T-helper 1 cell treated with Interleukin-12 subunit alpha and Interleukin-12 subunit beta and Interleukin-4 antibody, amounts not matched to agents 30 μg/mL and 1 μg/mL, for 36 hours (primary cell): ENCODE data around the gene RUFY4.

Source experiments
- H3K27ac Mint-ChIP-seq: one replicate; pipeline ENCODE4 v1.8.0; 2021; ENCODE audit warnings: mild to moderate bottlenecking, mixed read lengths
- H3K27me3 Mint-ChIP-seq: one replicate; pipeline ENCODE4 v1.8.0; 2021; ENCODE audit warnings: low read depth, mixed read lengths
- H3K36me3 Mint-ChIP-seq: one replicate; pipeline ENCODE4 v1.8.0; 2021; ENCODE audit warnings: low read depth, mixed read lengths
- H3K4me1 Mint-ChIP-seq: one replicate; pipeline ENCODE4 v1.8.0; 2021; ENCODE audit warnings: low read depth, mixed read lengths
- H3K4me3 Mint-ChIP-seq: one replicate; pipeline ENCODE4 v1.8.0; 2021; ENCODE audit warnings: mild to moderate bottlenecking, moderate library complexity, mixed read lengths
- H3K9me3 Mint-ChIP-seq: one replicate; pipeline ENCODE4 v1.8.0; 2021; ENCODE audit warnings: mixed read lengths

The RUFY4 gene

DNA sequence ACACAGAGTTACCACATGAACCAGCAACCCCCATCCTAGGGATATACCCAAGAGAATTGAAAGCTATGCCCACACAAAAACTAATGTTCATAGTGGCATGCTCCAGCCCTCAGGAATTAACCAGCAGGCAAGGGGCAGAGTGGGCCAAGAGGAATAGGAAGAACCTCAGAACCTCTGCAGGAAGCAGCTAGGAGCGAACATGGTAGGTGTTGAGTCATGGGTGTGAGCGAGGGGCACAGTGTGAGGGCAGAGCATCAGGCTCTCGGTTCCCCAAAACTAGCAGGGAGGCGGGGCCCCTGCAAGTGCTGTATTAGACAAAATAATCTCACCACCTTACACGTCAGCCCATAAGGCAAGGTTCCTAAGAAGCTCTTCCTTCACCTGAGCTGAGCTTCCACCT is 5.6 kb upstream of the RUFY4 start:
- H3K27ac Mint-ChIP-seq = no peak overlapping the region
- peaks cover 15% of the 10 kb centered on the region for H3K27me3 Mint-ChIP-seq
- no peaks in the 10 kb centered on the region for H3K36me3 Mint-ChIP-seq
- H3K4me1 Mint-ChIP-seq = peaks cover 5% of the 10 kb centered on the region
- no peaks in the 10 kb centered on the region for H3K9me3 Mint-ChIP-seq
- no peak overlapping the region for H3K4me3 Mint-ChIP-seq

DNA sequence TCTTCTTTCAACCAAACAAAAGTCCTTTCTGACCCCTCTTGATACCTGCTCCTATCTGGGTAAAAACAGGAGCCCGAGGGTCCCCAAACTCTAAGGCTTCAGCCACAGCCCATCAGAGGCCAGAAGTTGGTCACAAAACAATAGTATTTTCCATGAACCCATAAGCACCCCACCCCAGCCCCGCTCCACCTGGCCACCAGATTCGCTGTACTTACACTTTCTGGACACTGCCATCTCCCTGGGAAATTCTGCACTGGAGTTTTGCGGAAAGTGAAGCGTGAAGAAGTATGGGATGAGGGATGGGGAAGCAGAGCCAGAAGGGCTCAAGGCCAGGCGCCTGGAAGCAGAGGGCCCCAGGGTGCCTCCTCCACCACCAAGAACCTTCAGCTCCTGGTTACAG is 5.2 kb upstream of the RUFY4 start:
- no peaks in the 10 kb centered on the region for H3K9me3 Mint-ChIP-seq
- no peak overlapping the region for H3K4me3 Mint-ChIP-seq
- no peak overlapping the region for H3K27ac Mint-ChIP-seq
- H3K27me3 Mint-ChIP-seq = peaks cover 15% of the 10 kb centered on the region
- no peaks in the 10 kb centered on the region for H3K36me3 Mint-ChIP-seq
- H3K4me1 Mint-ChIP-seq = peaks cover 8% of the 10 kb centered on the region

DNA sequence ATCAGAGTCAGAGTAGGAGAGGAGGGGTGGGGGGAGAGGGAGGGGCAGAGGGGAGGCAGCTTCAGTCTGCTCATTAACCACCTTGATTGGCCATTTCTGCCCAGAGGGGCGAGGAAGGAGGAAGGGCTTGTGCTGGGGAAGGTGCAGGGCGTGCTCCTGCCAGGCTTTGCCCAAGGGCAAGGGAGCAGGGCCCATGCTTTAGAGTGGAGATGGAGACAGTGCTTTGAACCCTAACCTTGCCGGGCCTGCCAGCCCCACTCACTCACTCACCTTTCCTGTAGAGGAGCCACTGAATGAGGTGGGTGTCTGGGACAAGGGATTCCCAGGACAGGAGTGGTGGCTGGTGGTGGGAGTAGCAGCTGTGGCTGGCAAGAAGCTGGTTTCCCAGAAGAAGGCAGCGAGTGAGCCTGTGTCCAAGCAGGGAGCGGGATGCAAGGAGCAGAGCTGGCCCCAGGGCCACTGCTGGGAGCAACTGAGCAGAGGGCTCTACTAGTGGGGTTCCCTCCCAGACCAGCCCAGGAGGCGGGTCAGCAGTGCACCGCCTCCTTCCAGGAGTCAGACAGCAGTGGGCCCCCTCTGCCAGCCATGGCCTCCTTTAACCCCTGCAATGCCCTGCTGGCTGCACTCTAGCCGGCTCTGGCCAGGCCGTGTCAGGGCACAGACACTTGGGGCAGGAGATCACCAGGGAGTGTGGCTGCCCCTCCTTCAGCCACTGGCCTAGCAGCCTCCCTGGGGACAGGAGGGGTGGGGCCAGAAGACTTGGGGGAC is 3.6 kb upstream of the RUFY4 start:
- Mint-ChIP-seq H3K27ac (no peak overlapping the region), H3K4me1 (peaks cover 11% of the 10 kb centered on the region), H3K4me3 (no peak overlapping the region), H3K9me3 (no peaks in the 10 kb centered on the region), H3K27me3 (peaks cover 7% of the 10 kb centered on the region), H3K36me3 (no peaks in the 10 kb centered on the region)

DNA sequence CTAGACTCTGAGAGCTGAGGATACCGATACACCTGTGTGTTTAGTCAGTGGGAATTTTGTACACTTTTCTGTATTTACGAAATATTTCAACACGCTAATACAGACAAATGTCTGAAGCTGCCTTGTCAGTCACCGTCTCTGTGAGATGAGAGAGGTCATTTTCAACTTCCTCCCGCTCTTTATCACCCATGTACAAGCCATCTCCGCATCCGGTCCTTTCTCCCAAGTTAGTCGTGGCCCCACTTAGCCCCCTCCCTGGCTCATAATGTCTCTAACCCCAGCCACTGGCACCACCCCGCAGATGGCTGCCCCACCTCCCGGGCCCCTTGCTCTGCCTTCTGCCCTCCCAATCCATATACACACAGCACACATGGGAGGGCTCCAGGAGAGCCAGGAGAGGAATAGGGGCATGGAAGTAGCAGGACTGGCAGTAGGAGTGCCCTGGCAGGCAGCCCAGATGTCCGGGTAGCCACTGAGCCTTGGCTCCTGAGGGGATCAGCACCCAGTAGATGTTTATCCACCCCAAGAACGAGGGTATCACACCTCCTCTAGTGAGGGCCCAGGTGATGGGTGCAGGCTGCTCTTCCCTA is 2.0 kb upstream of the RUFY4 start:
- Mint-ChIP-seq H3K27ac (no peak overlapping the region), H3K9me3 (no peaks in the 10 kb centered on the region), H3K4me3 (no peak overlapping the region), H3K4me1 (peaks cover 11% of the 10 kb centered on the region), H3K36me3 (no peaks in the 10 kb centered on the region), H3K27me3 (peaks cover 7% of the 10 kb centered on the region)

DNA sequence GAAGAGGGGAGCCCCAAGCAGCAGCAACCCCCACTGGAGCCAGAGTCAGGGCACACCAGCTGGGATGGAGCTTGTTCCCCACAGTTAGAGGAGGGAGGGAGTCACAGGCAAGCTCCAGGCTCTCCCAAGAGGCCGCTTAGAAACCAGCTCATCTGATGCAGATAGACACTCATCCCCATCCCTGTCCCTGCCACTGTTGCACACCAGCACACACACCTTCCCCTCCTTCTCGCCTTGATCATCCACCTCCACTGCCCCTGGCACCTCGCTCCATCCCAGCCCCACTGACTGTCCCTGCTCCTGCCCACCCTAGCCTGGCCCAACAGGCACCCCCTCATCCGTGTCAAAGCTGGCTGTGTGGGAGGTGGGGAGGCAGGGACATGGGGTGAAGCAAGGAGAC is 1.5 kb upstream of the RUFY4 start:
- H3K27me3 Mint-ChIP-seq = peaks cover 7% of the 10 kb centered on the region
- H3K4me1 Mint-ChIP-seq = peaks cover 11% of the 10 kb centered on the region
- no peaks in the 10 kb centered on the region for H3K9me3 Mint-ChIP-seq
- H3K4me3 Mint-ChIP-seq = no peak overlapping the region
- no peaks in the 10 kb centered on the region for H3K36me3 Mint-ChIP-seq
- no peak overlapping the region for H3K27ac Mint-ChIP-seq

DNA sequence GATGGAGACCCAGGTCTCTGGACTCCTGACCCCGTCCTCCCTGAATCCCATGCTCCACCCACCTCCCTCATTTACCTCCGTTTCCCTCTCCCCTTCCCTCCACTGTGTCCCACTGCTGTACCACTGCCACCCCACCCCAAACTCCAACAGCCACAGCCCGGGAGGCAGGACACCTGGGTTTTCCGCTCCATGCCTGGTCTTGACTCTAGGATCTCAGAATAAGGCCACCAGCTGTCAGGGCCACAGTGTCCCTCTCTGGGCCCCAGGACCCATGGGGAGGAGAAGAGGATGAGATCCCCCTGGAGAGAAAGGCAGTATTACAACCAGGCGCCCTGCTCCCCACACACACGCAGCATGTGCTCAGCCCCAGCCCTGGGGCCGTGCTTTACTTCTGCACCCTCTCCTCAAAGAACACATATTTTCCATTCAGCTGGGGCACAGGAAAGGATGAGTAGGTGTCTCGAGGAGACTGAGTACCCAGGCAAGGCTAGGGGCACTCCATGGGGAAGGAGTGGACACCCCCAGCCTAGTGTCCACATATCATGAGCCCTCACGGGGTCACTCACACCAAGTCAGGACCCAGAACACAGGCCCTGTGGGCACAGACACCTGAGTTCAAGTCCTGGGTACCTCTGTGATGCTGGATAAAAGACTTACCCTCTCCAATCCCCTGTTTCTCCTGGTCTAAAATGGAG is 700 bp downstream of the RUFY4 start:
- Mint-ChIP-seq H3K27me3 (peaks cover 7% of the 10 kb centered on the region), H3K36me3 (no peaks in the 10 kb centered on the region), H3K9me3 (no peaks in the 10 kb centered on the region), H3K27ac (no peak overlapping the region), H3K4me1 (peaks cover 13% of the 10 kb centered on the region), H3K4me3 (no peak overlapping the region)

DNA sequence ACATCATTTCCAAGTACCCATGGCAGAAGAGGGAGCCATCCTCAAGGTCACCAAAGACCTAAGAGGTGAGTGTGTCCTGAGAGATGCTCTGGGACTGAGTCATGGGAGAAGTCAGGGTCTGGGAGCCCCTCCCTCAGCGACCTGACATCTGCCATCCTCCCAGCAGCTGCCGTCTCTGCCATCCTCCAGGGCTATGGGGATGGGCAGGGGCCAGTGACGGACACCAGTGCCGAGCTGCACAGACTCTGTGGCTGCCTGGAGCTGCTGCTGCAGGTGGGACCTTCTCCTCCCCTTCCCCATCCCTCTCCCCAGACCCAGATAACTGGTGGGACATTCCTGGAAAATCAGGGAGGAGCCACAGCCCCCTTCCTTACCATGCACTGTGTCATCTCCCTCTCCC is 1.5 kb downstream of the RUFY4 start:
- Mint-ChIP-seq H3K4me3 (no peak overlapping the region), H3K27ac (no peak overlapping the region), H3K9me3 (no peaks in the 10 kb centered on the region), H3K4me1 (peaks cover 13% of the 10 kb centered on the region), H3K27me3 (peaks cover 7% of the 10 kb centered on the region), H3K36me3 (no peaks in the 10 kb centered on the region)

DNA sequence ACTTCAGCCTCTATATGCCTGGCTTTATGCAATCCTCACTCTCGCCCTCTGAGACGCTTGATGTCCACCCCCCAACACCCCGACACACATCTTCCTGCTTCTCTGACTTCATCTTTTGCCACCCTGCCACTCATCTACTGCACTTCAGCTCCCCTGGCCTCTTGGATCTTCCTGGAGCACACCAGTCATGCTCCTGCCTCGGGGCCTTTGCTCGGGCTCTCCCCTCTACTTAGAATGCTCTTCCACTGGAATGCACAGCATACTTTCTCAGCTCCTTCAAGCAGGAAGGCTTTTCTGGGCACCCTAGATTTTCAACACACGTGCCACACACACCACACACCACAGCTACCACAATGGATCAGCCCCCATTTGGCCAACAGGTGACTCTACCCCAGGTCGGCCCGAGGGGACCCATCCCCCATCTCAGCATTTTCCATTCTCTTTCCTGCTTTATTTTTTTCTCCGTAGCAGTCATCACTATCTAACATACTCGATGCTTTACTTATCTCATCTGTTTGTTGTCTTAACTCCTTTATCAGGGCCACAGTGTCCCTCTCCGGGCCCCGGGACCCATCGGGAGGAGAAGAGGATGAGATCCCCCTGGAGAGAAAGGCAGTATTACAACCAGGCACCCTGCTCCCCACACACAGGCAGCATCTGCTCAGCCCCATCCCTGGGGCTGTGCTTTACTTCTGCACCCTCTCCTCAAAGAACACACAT is 2.3 kb downstream of the RUFY4 start:
- no peaks in the 10 kb centered on the region for H3K9me3 Mint-ChIP-seq
- H3K4me3 Mint-ChIP-seq = no peak overlapping the region
- no peaks in the 10 kb centered on the region for H3K36me3 Mint-ChIP-seq
- H3K27ac Mint-ChIP-seq = no peak overlapping the region
- H3K4me1 Mint-ChIP-seq = peaks cover 13% of the 10 kb centered on the region
- H3K27me3 Mint-ChIP-seq = peaks cover 7% of the 10 kb centered on the region

DNA sequence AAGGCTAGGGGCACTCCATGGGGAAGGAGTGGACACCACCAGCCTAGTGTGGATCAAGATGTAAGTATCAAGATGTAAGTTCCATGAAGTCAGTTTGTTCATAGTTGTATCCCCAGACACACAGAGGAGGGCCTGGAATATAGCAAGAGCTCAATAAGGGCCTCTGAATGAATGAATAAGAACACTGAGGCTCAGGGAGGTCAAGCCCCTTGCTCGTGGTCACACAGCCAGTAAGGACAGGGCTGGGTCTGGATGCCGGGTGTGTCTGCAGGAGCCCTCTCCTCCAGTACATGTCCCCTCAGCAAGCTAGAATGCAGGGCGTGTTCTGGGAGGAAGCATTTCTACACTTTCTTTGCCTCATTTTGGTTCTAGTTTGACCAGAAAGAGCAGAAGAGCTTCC is 2.9 kb downstream of the RUFY4 start:
- Mint-ChIP-seq H3K4me3 (no peak overlapping the region), H3K9me3 (no peaks in the 10 kb centered on the region), H3K36me3 (no peaks in the 10 kb centered on the region), H3K4me1 (peaks cover 11% of the 10 kb centered on the region), H3K27me3 (peaks cover 3% of the 10 kb centered on the region), H3K27ac (no peak overlapping the region)

DNA sequence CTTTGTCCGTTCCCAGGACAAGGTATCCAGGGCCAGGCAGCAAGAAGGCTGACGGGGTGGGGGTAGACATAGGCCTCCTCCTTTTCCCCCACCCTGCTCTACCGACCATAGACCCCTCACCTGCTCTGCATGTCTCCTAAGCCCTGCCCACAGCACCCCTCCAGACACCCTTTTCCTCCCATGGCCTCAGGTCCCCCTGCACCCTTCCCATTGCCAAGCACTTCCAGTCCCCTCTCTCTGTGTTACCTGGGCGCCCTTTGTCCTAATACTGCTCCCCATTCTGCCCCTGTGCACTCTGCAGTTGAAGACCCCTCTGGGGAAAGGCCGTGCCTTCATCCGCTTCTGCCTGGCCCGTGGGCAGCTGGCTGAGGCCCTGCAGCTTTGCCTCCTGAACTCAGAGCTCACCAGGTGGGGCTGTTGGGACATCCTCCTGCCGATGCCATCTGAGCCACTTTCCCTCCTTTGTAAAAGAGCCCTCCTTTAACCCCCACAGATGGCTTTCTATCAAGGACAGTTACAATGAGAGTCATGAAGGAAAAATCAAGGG is 3.5 kb downstream of the RUFY4 start:
- H3K4me3 Mint-ChIP-seq = no peak overlapping the region
- no peaks in the 10 kb centered on the region for H3K9me3 Mint-ChIP-seq
- peaks cover 2% of the 10 kb centered on the region for H3K27me3 Mint-ChIP-seq
- no peaks in the 10 kb centered on the region for H3K36me3 Mint-ChIP-seq
- H3K27ac Mint-ChIP-seq = no peak overlapping the region
- peaks cover 10% of the 10 kb centered on the region for H3K4me1 Mint-ChIP-seq

DNA sequence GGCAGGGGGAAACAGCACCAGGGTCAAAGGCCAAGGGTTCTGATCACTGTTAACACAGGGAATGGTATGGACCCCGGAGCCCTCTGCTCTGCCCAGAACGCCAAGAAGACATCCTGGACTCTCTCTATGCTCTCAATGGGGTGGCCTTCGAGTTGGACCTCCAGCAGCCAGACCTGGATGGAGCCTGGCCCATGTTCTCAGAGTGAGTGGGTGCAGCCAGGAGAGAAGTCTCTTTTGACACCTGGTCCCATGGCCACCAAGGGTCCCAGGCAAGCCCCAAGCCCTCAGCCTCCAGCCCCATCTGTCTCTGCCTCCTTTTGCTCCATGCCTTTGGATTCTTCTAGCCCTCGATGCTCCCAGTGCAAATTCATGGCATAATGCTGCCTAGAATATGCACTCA is 4.1 kb downstream of the RUFY4 start:
- H3K27ac Mint-ChIP-seq = no peak overlapping the region
- no peaks in the 10 kb centered on the region for H3K27me3 Mint-ChIP-seq
- H3K9me3 Mint-ChIP-seq = no peaks in the 10 kb centered on the region
- no peak overlapping the region for H3K4me3 Mint-ChIP-seq
- H3K36me3 Mint-ChIP-seq = no peaks in the 10 kb centered on the region
- H3K4me1 Mint-ChIP-seq = peaks cover 8% of the 10 kb centered on the region

DNA sequence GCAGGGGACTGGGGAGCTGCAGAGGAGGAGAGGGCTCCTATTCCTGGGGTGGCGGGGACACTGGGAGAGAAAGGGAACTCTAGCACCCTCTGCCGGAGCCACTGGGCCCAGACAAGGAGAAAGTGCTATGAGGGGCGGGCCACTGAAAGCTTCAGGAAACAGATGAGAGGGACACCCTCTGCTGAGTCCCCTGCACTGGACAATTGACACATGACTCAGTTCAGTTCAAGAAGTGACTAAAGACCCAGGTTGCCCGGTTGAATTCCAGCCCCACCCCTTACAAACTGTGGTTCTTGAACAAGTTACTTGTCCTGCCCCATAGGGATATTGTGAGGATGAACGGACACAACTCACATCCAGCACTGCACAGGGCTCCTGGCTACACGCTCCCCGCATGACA is 5.0 kb downstream of the RUFY4 start:
- H3K4me3 Mint-ChIP-seq = no peak overlapping the region
- H3K9me3 Mint-ChIP-seq = no peaks in the 10 kb centered on the region
- H3K36me3 Mint-ChIP-seq = no peaks in the 10 kb centered on the region
- H3K27ac Mint-ChIP-seq = no peak overlapping the region
- no peaks in the 10 kb centered on the region for H3K27me3 Mint-ChIP-seq
- H3K4me1 Mint-ChIP-seq = peaks cover 3% of the 10 kb centered on the region

DNA sequence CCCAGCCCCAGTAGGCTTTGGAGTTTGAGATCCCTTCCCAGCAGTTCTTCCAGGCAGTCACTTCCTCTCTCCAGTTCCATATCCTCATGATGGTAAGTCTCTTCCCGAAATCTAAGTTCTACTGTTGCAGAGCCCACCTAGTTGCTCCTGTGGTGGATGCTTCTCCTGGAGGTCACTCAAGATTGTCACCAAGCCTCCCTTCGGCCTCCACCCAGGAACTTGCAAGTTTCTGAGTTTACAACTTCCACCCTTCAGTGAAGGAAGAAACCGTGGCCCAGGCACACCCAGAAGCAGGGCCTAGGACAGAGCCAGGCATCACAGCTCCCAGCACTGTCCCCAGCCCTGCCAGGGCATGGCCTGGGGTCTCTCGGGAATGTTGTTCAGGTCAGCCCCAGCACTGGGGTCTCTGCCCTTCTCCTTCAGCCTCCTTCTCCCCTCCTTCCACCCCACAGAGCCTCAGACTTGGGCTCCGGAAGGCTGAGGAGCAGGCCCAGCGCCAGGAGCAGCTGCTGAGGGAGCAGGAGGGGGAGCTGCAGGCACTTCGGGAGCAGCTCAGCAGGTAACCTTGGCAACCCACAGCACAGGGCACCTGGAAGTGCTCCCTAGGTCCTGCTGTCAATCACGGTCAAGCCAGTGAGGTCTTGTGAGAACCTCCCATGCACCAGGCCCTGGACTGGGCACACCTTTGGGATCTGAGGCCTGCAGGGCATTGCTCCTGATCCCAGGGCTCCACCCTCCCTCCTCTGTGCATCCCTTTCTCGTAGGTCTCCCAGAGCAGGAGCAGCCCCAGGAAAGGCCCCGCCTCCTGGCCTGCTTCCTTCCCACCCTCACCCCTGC is 7.1 kb downstream of the RUFY4 start:
- H3K4me3 Mint-ChIP-seq = no peak overlapping the region
- H3K9me3 Mint-ChIP-seq = no peaks in the 10 kb centered on the region
- peaks cover 2% of the 10 kb centered on the region for H3K4me1 Mint-ChIP-seq
- no peaks in the 10 kb centered on the region for H3K27me3 Mint-ChIP-seq
- no peaks in the 10 kb centered on the region for H3K36me3 Mint-ChIP-seq
- no peak overlapping the region for H3K27ac Mint-ChIP-seq
